Measurements from ENCODE around the gene PWWP2B.

GRCh38 chr10:132357286-132358058 is 39.5 kb upstream of the PWWP2B start:
- TF ChIP-seq CTCF (conservative IDR thresholded peaks at IDR 0.05; ENCODE audit: low read depth in 2 of 2) (no peak), EZH2 (IDR thresholded peaks at IDR 0.05; ENCODE audit: low read depth, unreplicated experiment) (no peak), JUNB (IDR thresholded peaks at IDR 0.05; ENCODE audit: unreplicated experiment) (no peak), STAT1 (IDR thresholded peaks at IDR 0.05; ENCODE audit: unreplicated experiment) (no peak), REST (IDR thresholded peaks at IDR 0.05; ENCODE audit: unreplicated experiment) (no peak), POLR2AphosphoS5 (IDR thresholded peaks at IDR 0.05; ENCODE audit: low read depth) (no peak), EZH2phosphoT487 (IDR thresholded peaks at IDR 0.05; ENCODE audit: unreplicated experiment) (no peak), CREB1 (CRISPR knock-in tag; IDR thresholded peaks at IDR 0.05; ENCODE audit: low read depth) (no peak)
